H9 (cell line): ENCODE results near the gene CAMTA1. TPM values are rescaled to one million over a fixed set of nuclear protein-coding genes. Genes with fewer than 3 reads are reported as not detected.

Experiments
- DNase-seq: peaks from one replicate; pipeline ENCODE4 v3.0.0-alpha.2; 2017
- H2AFZ ChIP-seq: one replicate; pipeline ENCODE4 v1.6.1; 2013; ENCODE audit warnings: mild to moderate bottlenecking, low read length, control low read depth, moderate library complexity
- H2AK5ac ChIP-seq: 2 replicates; pipeline ENCODE4 v1.6.1; 2013; ENCODE audit warnings: low read length, control low read depth, mixed read lengths; ENCODE audit not compliant: insufficient read length
- H2BK120ac ChIP-seq: one replicate; pipeline ENCODE4 v1.6.1; 2013; ENCODE audit warnings: low read depth, mild to moderate bottlenecking, low read length, control low read depth, inconsistent platforms; ENCODE audit not compliant: poor library complexity, severe bottlenecking
- H2BK12ac ChIP-seq: 2 replicates; pipeline ENCODE4 v1.6.1; 2013; ENCODE audit warnings: low read length, control low read depth, mixed read lengths, low read depth; ENCODE audit not compliant: insufficient read length
- H2BK15ac ChIP-seq: 2 replicates; pipeline ENCODE4 v1.6.1; 2013; ENCODE audit warnings: low read depth, low read length, control low read depth
- H2BK20ac ChIP-seq: one replicate; pipeline ENCODE4 v1.6.1; 2013; ENCODE audit warnings: low read depth, mild to moderate bottlenecking, low read length, control low read depth, inconsistent platforms; ENCODE audit not compliant: poor library complexity, severe bottlenecking
- H2BK5ac ChIP-seq: 2 replicates; pipeline ENCODE4 v1.6.1; 2013; ENCODE audit warnings: low read length, control low read depth, mixed read lengths; ENCODE audit not compliant: insufficient read length
- H3K14ac ChIP-seq: 2 replicates; pipeline ENCODE4 v1.6.1; 2013; ENCODE audit warnings: low read length, control low read depth; ENCODE audit not compliant: insufficient read depth
- H3K18ac ChIP-seq: 2 replicates; pipeline ENCODE4 v1.6.1; 2013; ENCODE audit warnings: low read depth, mild to moderate bottlenecking, mixed read lengths, low read length, control low read depth; ENCODE audit not compliant: insufficient read length
- H3K23ac ChIP-seq: 2 replicates; pipeline ENCODE4 v1.6.1; 2013; ENCODE audit warnings: low read length, control low read depth, mixed read lengths, low read depth; ENCODE audit not compliant: insufficient read length
- H3K23me2 ChIP-seq: 2 replicates; pipeline ENCODE4 v1.6.1; 2013; ENCODE audit warnings: low read depth, mild to moderate bottlenecking, mixed read lengths, low read length, control low read depth; ENCODE audit not compliant: insufficient read length, poor library complexity, severe bottlenecking
- H3K27ac ChIP-seq: 2 replicates; pipeline ENCODE4 v1.5.1; 2013; ENCODE audit warnings: low read length, control low read depth, mixed read lengths, low read depth; ENCODE audit not compliant: insufficient read length
- H3K27me3 ChIP-seq: 2 replicates; pipeline ENCODE4 v1.6.1; 2013; ENCODE audit warnings: low read length, control low read depth, inconsistent platforms; ENCODE audit not compliant: insufficient read depth
- H3K4ac ChIP-seq: 2 replicates; pipeline ENCODE4 v1.6.1; 2013; ENCODE audit warnings: low read depth, mild to moderate bottlenecking, control low read depth, inconsistent platforms, low read length, moderate library complexity
- H3K4me1 ChIP-seq: 2 replicates; pipeline ENCODE4 v1.6.1; 2013; ENCODE audit warnings: low read length, control low read depth, inconsistent platforms; ENCODE audit not compliant: insufficient read depth
- H3K4me2 ChIP-seq: 2 replicates; pipeline ENCODE4 v1.6.1; 2013; ENCODE audit warnings: low read length, control low read depth, mixed read lengths; ENCODE audit not compliant: insufficient read length, insufficient read depth
- H3K56ac ChIP-seq: 2 replicates; pipeline ENCODE4 v1.6.1; 2013; ENCODE audit warnings: low read depth, mild to moderate bottlenecking, mixed read lengths, low read length, control low read depth; ENCODE audit not compliant: insufficient read length
- H3K79me1 ChIP-seq: 2 replicates; pipeline ENCODE4 v1.6.1; 2013; ENCODE audit warnings: low read depth, mild to moderate bottlenecking, moderate library complexity, low read length, control low read depth, inconsistent platforms; ENCODE audit not compliant: insufficient read depth, poor library complexity, severe bottlenecking
- H3K79me2 ChIP-seq: 2 replicates; pipeline ENCODE4 v1.6.1; 2013; ENCODE audit warnings: low read length, control low read depth, inconsistent platforms; ENCODE audit not compliant: insufficient read depth
- H3K9ac ChIP-seq: 2 replicates; pipeline ENCODE4 v1.6.1; 2013; ENCODE audit warnings: low read length, control low read depth, mixed read lengths; ENCODE audit not compliant: insufficient read length; ENCODE audit errors: extremely low read depth
- H3K9me3 ChIP-seq: one replicate; pipeline ENCODE4 v1.6.1; 2013; ENCODE audit warnings: low read depth, low read length, inconsistent platforms; ENCODE audit not compliant: control insufficient read depth
- H3T11ph ChIP-seq: one replicate; pipeline ENCODE4 v1.6.1; 2013; ENCODE audit warnings: mild to moderate bottlenecking, low read length, control low read depth, inconsistent platforms
- H4K20me1 ChIP-seq: one replicate; pipeline ENCODE4 v1.6.1; 2013; ENCODE audit not compliant: control insufficient read depth, insufficient read length, insufficient read depth
- H4K5ac ChIP-seq: 2 replicates; pipeline ENCODE4 v1.6.1; 2013; ENCODE audit warnings: low read depth, mild to moderate bottlenecking, mixed read lengths, low read length, control low read depth; ENCODE audit not compliant: insufficient read length
- H4K8ac ChIP-seq: replicated peaks from 2 replicates; pipeline ENCODE4 v1.6.1; 2013; ENCODE audit warnings: low read length, control low read depth, mixed read lengths, low read depth; ENCODE audit not compliant: insufficient read length
- H4K91ac ChIP-seq: 2 replicates; pipeline ENCODE4 v1.6.1; 2013; ENCODE audit warnings: low read depth, mild to moderate bottlenecking, moderate library complexity, mixed read lengths, low read length, control low read depth; ENCODE audit not compliant: insufficient read length
- H3K27ac Mint-ChIP-seq, 3 experiments: 2 replicates in 2 of 3; 3 replicates in 1 of 3; pipeline ENCODE4 v1.8.0; 2020 to 2021; ENCODE audit warnings: mixed read lengths in 3 of 3, mild to moderate bottlenecking in 1 of 3, moderate library complexity in 1 of 3
- H3K27me3 Mint-ChIP-seq: 2 replicates; pipeline ENCODE4 v1.8.0; 2021; ENCODE audit warnings: low read depth, mild to moderate bottlenecking, moderate library complexity, mixed read lengths
- H3K36me3 Mint-ChIP-seq, 3 experiments: 2 replicates in 2 of 3; 3 replicates in 1 of 3; pipeline ENCODE4 v1.8.0; 2020 to 2021; ENCODE audit warnings: low read depth in 3 of 3, mixed read lengths in 3 of 3; ENCODE audit not compliant: insufficient read depth in 1 of 3
- H3K4me1 Mint-ChIP-seq, 2 experiments: 2 replicates each; pipeline ENCODE4 v1.8.0; 2020; ENCODE audit warnings: mixed read lengths in 2 of 2
- H3K4me3 Mint-ChIP-seq, 2 experiments: 2 replicates in 1 of 2; 3 replicates in 1 of 2; pipeline ENCODE4 v1.8.0; 2020 to 2021; ENCODE audit warnings: mild to moderate bottlenecking in 2 of 2, mixed read lengths in 2 of 2, moderate library complexity in 1 of 2
- H3K9me3 Mint-ChIP-seq, 2 experiments: 2 replicates in 1 of 2; 3 replicates in 1 of 2; pipeline ENCODE4 v1.8.0; 2020; ENCODE audit warnings: mild to moderate bottlenecking in 2 of 2, mixed read lengths in 2 of 2, moderate library complexity in 1 of 2
- WGBS: extraction: QIAGEN DNeasy Blood & Tissue Kit; methylation state at CpG from one replicate; pipeline ENCODE4 v1.1.7; 2013; ENCODE audit warnings: missing lambda C conversion rate, low lambda C conversion rate, mixed read lengths; ENCODE audit not compliant: insufficient read length; ENCODE audit errors: extremely low coverage; 5-methylcytosine and 5-hydroxymethylcytosine counted together
- total RNA-seq: library from RNA; stranded (reverse); gene quantifications from 2 replicates; pipeline ENCODE4 v1.2.1, GENCODE V29; 2021
- TF ChIP-seq, protein P1 (sequence below): fragments of 200-600 bp; sonication (generic); conservative IDR thresholded peaks from 3 replicates; pipeline ENCODE4 v1.8.0; 2021; ENCODE audit warnings: antibody characterized with exemption, mild to moderate bottlenecking

Gene CAMTA1
- total RNA-seq, 1 experiment from 2014 or later, result 115 TPM

DNA sequence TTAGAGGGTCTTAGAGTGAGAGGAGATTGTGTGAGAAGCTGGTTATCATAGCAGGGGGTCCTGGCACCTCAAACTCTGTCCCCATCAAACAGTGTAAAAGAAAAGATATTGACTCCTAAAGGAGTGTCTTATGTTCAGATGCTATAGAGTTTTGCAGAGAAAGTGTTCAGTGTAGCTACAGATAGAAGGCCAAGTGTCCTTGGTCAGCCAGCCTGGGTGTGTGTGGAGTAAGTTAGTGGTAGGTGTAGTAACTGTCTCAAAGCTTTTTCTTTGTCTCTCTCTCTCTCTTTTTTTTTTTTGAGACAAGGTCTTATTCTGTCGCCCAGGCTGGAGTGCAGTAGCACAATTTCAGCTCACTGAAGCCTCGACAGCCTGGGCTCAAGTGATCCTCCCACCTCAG, 17.2 kb downstream of the CAMTA1 start:
- Histone ChIP-seq H3K4ac (no peak overlapping the region), H3K27ac (no peak overlapping the region), H3K14ac (no peak overlapping the region), H3K18ac (no peak overlapping the region), H3K56ac (no peak overlapping the region), H4K20me1 (no peaks in the 10 kb centered on the region), H2BK15ac (no peak overlapping the region), H4K8ac (no peak overlapping the region), H4K91ac (no peak overlapping the region), H4K5ac (no peak overlapping the region), H3K9ac (no peak overlapping the region), H2BK5ac (no peak overlapping the region), H2BK120ac (no peak overlapping the region), H3K27me3 (no peaks in the 10 kb centered on the region), H3K79me1 (peaks cover 7% of the 10 kb centered on the region), H3K79me2 (peaks cover 21% of the 10 kb centered on the region; the same call in 1 of the 2 replicates), H3T11ph (no peak overlapping the region), H3K4me1 (no peaks in the 10 kb centered on the region), H3K9me3 (no peaks in the 10 kb centered on the region), H3K23ac (no peak overlapping the region), H2BK20ac (no peak overlapping the region), H3K4me2 (no peak overlapping the region), H3K23me2 (no peaks in the 10 kb centered on the region), H2BK12ac (no peak overlapping the region), H2AK5ac (no peak overlapping the region), H2AFZ (no peak overlapping the region)
- Mint-ChIP-seq H3K4me3 (no peak overlapping the region), H3K4me1 (peaks cover 15 to 19% of the 10 kb centered on the region in 2 experiments), H3K36me3 (no peaks in the 10 kb centered on the region), H3K27ac (no peak overlapping the region), H3K9me3 (no peaks in the 10 kb centered on the region), H3K27me3 (no peaks in the 10 kb centered on the region)
- no peak for DNase-seq
- TF ChIP-seq, protein P1, sequence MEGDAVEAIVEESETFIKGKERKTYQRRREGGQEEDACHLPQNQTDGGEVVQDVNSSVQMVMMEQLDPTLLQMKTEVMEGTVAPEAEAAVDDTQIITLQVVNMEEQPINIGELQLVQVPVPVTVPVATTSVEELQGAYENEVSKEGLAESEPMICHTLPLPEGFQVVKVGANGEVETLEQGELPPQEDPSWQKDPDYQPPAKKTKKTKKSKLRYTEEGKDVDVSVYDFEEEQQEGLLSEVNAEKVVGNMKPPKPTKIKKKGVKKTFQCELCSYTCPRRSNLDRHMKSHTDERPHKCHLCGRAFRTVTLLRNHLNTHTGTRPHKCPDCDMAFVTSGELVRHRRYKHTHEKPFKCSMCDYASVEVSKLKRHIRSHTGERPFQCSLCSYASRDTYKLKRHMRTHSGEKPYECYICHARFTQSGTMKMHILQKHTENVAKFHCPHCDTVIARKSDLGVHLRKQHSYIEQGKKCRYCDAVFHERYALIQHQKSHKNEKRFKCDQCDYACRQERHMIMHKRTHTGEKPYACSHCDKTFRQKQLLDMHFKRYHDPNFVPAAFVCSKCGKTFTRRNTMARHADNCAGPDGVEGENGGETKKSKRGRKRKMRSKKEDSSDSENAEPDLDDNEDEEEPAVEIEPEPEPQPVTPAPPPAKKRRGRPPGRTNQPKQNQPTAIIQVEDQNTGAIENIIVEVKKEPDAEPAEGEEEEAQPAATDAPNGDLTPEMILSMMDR, result no peak
- WGBS, result no CpG with 5 or more reads among the region's 2 CpGs
